ENCODE data around the gene P2RX7. TPM values are rescaled to one million over a fixed set of nuclear protein-coding genes. Genes with fewer than 3 reads are reported as not detected.
A peak's percentile ranks its signal among the peaks of the same experiment; 100 is the strongest.

Gene P2RX7
- total and polyA plus RNA-seq, 12 donors, result 1.2 to 13.5 (median 6.2) TPM

DNA sequence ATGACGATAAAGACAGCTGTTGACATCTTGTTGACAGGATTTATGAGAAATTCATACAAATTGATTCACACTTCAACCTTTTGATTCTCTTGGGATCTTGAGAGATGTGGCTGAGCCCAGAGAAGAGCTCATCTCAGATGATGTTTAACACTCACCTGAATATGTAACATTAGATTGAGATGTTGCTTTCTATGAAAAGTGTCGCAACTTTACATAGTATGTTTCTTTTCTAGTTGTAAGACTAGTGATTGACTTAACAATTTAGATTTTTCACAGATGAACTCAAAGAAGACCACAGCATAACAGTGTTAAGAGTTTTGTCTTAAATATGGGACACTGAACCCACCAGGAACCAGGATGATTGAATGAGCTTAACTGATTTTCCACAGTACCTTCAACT lies 40.6 kb upstream of the P2RX7 start:
- peaks cover 0 to 10% of the 10 kb centered on the region in 2 donors for H3K4me1 ChIP-seq (replicated peaks in 1 of 2)
- no peaks in the 10 kb centered on the region for H3K36me3 ChIP-seq (replicated peaks in 1 of 2)
- intact Hi-C loops (cut with DNase I), result loop anchor here in 1 of 2 donors (10.0 kb wide), 1 partner anchor 487 kb away; no protein-coding TSS in a partner anchor
- no peak overlapping the region for H3K27ac ChIP-seq
- TF ChIP-seq, protein P1, sequence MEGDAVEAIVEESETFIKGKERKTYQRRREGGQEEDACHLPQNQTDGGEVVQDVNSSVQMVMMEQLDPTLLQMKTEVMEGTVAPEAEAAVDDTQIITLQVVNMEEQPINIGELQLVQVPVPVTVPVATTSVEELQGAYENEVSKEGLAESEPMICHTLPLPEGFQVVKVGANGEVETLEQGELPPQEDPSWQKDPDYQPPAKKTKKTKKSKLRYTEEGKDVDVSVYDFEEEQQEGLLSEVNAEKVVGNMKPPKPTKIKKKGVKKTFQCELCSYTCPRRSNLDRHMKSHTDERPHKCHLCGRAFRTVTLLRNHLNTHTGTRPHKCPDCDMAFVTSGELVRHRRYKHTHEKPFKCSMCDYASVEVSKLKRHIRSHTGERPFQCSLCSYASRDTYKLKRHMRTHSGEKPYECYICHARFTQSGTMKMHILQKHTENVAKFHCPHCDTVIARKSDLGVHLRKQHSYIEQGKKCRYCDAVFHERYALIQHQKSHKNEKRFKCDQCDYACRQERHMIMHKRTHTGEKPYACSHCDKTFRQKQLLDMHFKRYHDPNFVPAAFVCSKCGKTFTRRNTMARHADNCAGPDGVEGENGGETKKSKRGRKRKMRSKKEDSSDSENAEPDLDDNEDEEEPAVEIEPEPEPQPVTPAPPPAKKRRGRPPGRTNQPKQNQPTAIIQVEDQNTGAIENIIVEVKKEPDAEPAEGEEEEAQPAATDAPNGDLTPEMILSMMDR (IDR thresholded peaks at IDR 0.05), result no peak
- no peak for TF ChIP-seq POLR2A (IDR thresholded peaks at IDR 0.05)
- H3K4me3 ChIP-seq, result no peak overlapping the region
- no peaks in the 10 kb centered on the region for H3K27me3 ChIP-seq
- H3K9me3 ChIP-seq (replicated peaks in 1 of 3), result no peaks in the 10 kb centered on the region
- WGBS, 4 donors, result 74 to 93% (median 92%) methylated on average over 2 of the region's 2 CpGs
- DNase-seq, result no peak

DNA sequence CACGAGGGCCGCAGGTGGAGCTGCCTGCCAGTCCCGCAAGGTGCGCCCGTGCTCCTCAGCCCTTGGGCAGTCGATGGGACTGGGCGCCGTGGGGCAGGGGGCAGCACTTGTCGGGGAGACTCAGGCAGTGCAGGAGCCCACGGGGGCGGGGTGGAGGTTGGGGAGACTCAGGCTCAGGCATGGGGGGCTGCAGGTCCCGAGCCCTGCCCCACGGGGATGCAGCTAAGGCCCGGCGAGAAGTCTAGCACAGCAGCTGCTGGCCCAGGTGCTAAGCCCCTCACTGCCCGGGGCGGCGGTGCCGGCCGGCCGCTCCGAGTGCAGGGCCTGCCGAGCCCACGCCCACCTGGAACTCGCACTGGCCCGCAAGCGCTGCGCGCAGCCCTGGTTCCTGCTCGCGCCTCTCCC lies 39.2 kb upstream of the P2RX7 start:
- no peak overlapping the region for H3K4me3 ChIP-seq
- intact Hi-C loops (cut with DNase I), result loop anchor here in 1 of 2 donors (10.0 kb wide), 1 partner anchor 489 kb away; no protein-coding TSS in a partner anchor
- H3K4me1 ChIP-seq (replicated peaks in 1 of 2), result peaks cover 0 to 10% of the 10 kb centered on the region in 2 donors
- H3K27ac ChIP-seq, result no peak overlapping the region
- DNase-seq, result no peak
- H3K36me3 ChIP-seq (replicated peaks in 1 of 2), result no peaks in the 10 kb centered on the region
- H3K27me3 ChIP-seq, result no peaks in the 10 kb centered on the region
- TF ChIP-seq, protein P1 (IDR thresholded peaks at IDR 0.05), result no peak
- TF ChIP-seq POLR2A (IDR thresholded peaks at IDR 0.05), result no peak
- WGBS, 4 donors, result 89 to 95% (median 91%) methylated on average over 14 to 31 of the region's 31 CpGs
- no peaks in the 10 kb centered on the region for H3K9me3 ChIP-seq (replicated peaks in 1 of 3)

DNA sequence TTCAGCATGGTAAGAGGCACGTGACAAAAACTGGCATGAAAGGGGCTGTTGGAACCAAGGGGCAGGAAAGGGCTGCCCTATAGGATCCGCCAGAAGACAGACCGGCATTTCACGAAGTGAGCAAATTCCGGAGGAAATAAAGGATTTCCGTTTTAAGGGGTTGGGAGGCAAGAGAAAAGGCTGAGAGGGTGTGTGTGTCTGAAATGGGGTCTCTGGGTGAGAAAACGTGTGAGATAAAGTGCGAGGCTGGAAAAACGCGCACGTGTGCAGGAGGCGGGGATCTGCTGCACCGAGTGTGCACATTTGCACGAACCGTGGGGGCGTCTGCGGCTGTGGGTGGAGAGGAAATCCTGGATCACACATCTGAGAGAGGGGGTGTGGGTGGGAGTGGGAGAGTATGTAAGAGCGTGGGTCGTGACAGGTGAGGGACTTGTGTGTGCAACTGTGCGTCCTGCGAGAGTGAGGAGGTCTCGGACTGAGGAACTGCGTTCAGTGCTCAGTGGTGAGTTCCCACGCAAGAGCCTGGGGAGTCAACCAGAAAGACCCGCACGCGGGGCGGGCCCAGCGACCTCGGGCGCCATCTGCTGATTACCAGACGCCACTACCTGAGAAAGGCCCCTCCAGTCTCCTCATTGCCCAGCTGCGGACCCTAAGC lies 37.0 kb upstream of the P2RX7 start:
- 4 to 7% (median 6%) methylated on average over 23 to 33 of the region's 33 CpGs for WGBS, 4 donors
- Histone ChIP-seq H3K4me3 (peak overlapping the region in 1 of 4 donors; percentile 13), H3K27me3 (no peaks in the 10 kb centered on the region), H3K4me1 (replicated peaks in 1 of 2) (peaks cover 0 to 10% of the 10 kb centered on the region in 2 donors), H3K36me3 (replicated peaks in 1 of 2) (no peaks in the 10 kb centered on the region), H3K27ac (no peak overlapping the region), H3K9me3 (replicated peaks in 1 of 3) (no peaks in the 10 kb centered on the region)
- intact Hi-C loops (cut with DNase I), result loop anchor here (5.0 to 10.0 kb wide), 3 partner anchors 33 to 491 kb away; no protein-coding TSS in a partner anchor
- peak; percentile 48 to 81 (median 62) for DNase-seq
- TF ChIP-seq, protein P1 (IDR thresholded peaks at IDR 0.05), result peak; percentile 45 to 78 (median 63)
- no peak for TF ChIP-seq POLR2A (IDR thresholded peaks at IDR 0.05)

DNA sequence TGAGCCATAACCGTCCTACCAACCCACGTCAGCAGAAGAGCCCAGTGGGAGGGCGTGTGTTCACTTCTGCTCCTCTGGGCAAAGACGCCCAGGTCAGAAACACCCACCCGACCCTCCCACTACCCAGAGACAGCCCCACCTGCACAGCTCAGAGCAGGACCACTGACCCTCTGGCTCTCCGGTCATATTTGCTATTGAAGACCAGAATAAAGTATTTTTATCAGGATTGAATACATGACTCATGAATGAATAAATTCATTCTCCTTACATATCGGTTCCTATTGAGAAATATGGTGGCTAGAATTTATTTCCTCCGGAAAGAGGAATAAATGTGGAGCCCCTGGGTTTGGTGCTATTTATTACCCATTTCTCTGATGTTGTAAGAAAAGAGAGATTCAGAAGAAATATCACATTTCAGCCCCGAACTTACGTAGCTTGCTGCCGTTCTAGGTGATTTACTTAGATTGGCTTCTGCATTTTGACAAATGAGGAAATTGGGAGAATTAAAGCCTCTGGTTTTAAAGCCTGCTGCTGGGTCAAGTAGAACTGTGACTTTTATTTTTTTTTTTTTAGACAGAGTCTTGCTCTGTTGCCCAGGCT lies 36.4 kb upstream of the P2RX7 start:
- Histone ChIP-seq H3K9me3 (replicated peaks in 1 of 3) (no peaks in the 10 kb centered on the region), H3K4me3 (no peak overlapping the region), H3K36me3 (replicated peaks in 1 of 2) (no peaks in the 10 kb centered on the region), H3K27me3 (no peaks in the 10 kb centered on the region), H3K27ac (no peak overlapping the region), H3K4me1 (replicated peaks in 1 of 2) (peaks cover 0 to 10% of the 10 kb centered on the region in 2 donors)
- 22 to 30% (median 25%) methylated on average over 9 to 11 of the region's 11 CpGs for WGBS, 4 donors
- no peak for TF ChIP-seq POLR2A (IDR thresholded peaks at IDR 0.05)
- TF ChIP-seq, protein P1 (IDR thresholded peaks at IDR 0.05), result no peak
- DNase-seq, result no peak
- intact Hi-C loops (cut with DNase I), result loop anchor here (5.0 to 10.0 kb wide), 3 partner anchors 34 to 491 kb away; no protein-coding TSS in a partner anchor

Measured in adrenal gland (tissue), 12 donors.